GM19193 (cell line): ENCODE measurements around the gene BRPF3.

ENCODE experiments used
- POLR2A ChIP-seq: IDR thresholded peaks from 4 replicates; pipeline ENCODE4 v1.6.1; 2011; ENCODE audit not compliant: insufficient read depth, insufficient read length; ENCODE audit errors: extremely low read depth

Gene BRPF3

DNA sequence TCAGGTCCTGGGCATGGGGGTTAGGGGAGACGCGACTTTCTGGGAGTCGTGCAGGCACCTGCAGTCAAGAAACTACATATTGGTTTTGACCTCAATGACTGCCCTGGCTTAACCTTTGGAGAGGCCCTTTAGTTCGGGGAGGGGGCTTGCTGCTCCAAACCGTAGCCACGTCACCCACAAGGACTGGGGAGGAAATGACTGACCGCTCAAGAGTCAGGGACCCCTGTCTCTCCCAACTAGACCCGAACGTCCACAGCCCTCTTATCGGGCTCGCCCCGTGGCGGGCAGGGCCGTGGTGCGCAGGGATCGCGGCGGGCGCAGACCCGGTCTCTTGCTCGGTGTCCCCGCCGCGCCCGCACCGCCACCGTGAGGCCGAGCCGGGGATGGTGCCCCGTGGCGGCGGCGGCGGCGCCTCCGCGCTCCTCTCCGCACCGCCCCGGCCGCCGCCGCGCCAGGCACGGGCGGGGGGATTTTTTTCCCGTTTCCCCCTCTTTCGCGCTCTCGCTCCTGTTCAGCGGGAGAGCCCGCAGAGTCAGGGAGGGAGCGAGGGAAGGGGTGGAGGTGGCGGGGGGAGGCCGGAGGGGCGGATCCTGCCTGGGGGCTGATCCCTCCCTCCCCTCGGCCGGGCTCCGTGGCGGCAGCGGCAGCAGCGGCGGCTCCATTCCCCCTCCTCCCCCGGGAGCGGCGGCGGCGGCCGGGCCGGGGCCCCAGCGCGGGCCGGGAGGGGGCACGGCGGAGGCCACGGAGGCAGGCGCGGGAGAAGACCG, at the start of gene BRPF3:
Gene BRPF3 (plus strand): TSS at position 632 of the 767 bp plus-strand sequence. CDS start 3,579 bp downstream, outside the sequence.
- peak; percentile 16 for TF ChIP-seq POLR2A

DNA sequence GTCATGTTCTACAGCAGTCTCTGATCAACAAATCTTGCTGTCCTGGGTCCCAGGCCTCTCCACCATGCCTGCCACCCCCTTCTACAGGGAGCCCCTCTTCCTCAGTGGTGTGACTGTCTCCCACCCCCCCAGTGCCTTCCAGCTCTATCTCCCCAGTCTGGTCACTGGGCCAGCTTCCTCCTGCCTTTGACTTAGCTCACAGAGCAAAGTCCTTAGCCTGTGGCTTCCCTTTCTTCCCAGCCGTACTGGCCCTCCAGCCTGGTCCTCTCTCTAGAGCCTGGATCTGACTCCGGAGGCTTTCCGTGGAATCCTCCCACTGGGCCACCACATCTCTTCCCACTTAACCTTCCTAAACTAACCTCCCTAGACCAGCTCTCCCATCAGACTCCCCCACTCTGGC, 49.2 kb upstream of the BRPF3 start:
- no peak for TF ChIP-seq POLR2A

DNA sequence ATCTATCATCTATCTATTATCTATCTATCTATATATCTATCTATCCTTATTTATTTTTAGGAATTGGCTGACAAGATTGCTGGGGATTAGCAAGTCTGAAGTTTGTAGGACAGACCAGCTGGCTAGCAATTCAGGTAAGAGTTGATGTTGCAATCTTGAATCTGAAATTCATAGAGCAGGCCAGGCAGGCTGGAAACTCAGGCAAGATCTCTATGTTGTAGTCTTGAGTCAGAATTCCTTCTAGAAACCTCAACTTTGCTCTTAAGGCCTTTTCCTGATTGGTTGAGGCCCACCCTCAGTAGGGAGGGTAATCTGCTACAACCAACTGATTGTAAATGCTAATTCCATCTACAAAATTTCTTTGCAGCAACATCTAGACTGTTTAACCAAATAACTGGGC, 47.1 kb upstream of the BRPF3 start:
- no peak for TF ChIP-seq POLR2A

DNA sequence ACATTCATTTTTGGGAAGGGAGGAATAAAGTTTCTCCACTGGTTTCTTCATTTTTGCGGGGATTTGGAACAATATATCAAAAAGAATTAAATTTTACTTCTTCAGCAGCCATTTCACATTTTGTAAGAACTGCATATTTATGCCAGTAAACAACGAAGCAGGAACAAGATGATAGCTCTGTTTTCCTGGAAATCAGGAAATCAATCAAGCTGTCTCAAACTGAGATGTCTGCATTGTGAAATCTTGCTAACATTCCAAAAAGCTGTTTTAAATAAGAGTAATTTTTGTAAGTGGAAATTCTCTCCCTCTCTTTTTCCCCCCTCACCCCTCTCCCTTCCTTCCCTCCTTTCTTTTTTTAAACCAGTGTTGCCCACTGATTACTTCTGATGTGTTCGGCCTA, 46.3 kb upstream of the BRPF3 start:
- no peak for TF ChIP-seq POLR2A

DNA sequence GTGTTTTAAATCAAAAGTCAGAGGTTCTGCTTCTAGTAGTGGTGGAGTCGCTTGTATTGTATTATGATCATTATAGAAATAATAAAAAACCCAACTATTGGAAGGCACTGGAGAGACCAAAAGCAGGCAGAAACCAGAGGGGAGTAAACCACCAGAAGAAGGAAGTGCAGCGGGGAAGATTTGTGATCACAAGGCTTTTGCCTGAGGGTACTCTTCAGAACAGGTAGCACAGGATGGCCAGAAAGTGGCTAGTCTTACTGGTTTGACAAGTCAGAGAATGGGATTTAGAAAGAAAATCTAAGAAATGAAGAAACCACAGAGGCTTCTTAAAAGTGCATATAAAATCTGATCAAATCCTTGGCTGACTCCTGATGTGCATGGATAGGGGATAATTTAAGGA, 42.3 kb upstream of the BRPF3 start:
- no peak for TF ChIP-seq POLR2A

DNA sequence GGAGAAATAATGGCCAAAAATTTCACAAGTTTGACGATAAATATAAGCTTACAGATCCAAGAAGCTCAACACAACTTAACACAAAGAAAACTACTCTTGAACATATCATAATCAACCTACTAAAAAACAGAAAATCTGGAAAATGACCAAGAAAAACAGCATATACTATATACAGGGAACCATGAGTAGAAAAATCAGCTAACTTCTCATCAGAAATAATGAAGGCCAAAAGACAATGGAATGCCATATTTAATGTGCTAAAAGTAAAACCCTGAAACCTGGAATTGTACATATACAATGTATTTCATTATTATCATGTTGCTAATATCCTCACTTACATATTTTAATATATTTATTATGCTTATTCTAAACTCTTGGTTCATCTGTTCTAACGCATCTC, 40.9 kb upstream of the BRPF3 start:
- TF ChIP-seq POLR2A: no peak

DNA sequence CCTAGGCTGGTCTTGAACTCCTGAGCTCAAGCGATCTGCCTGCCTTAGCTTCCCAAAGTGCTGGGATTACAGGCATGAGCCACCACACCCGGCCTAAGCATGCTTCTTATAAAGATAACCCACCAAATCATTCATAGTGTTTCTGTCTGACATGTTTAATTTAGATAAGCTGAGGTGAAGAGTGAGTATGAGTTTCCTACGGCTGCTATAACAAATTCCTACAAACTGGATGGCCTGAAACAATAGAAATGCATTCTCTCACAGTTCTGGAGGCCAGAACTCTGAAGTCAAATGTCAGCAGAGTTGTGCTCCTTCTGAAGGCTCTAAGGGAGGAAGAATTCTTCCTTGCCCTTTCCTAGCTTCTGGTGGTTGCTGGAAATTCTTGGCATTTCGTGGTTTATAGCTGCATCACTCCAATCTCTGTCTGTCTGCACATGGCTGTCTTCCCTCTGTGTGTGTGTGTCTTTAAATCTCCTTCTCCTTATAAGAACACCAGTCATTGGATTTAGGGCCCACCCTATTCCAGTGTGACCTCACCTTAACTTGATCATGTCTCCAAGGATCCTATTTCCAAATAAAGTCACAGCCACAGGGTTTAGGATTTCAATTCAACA, 36.3 kb upstream of the BRPF3 start:
- TF ChIP-seq POLR2A: no peak

DNA sequence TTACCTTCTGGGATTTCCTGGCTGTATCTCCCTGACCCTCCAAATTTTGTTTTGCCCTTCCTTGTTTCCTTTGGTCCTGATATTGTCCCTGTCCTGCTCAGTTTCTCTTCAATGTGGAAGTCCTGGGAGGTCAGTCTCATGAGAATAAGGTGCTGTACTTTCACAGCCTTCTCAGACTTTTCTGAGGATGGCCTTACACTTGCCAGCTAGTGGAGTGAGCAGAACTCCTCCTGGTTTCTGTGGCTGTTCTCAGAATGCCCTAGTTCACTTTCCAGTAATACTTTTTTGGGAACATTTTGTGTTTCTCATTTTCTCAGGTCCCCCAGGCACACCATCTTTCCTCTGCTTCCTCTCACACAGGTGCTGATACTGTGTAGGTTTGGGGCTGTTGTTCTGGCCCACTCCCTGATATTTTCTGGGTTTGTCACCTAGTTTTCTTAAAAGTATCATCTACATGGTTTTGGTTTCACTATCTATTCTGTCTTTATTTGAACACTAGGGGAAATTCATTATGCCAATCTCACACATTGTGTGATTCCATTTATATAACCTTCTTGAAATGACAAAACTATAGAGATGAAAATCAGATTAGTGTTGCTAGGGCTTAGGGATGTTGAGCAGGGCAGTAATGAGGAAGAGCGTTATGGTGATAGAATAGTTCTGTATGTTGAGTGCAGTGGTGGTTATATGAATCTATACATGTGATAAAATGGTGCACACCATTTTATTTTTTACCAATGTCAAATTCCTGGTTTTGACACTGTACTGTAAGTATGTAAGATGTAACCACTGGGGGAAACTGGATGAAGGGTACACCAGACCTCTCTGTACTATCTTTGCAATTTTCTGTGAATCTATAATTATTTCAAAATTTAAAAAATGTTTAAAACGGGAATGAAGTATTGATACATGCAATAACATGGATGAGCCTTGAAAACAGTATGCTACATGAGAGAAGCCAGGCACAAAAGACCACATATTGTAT, 27.2 kb upstream of the BRPF3 start:
- no peak for TF ChIP-seq POLR2A

DNA sequence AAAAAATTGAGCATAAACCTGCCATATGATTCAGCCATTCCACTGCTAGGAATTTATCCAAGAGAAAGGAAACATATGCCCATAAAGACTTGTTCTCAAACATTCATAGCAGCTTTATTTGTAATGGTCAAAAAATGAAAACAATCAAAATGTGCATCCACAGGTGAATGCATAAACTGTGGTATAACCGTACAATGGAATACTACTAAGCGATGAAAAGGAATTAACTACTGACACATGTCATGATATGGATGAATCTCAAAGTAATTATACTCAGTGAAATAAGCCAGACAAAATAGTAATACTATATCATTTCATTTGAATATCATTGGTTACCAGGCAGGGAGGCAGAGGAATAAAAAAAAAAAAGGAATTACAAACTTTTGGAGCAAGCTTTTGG, 25.8 kb upstream of the BRPF3 start:
- TF ChIP-seq POLR2A: no peak

DNA sequence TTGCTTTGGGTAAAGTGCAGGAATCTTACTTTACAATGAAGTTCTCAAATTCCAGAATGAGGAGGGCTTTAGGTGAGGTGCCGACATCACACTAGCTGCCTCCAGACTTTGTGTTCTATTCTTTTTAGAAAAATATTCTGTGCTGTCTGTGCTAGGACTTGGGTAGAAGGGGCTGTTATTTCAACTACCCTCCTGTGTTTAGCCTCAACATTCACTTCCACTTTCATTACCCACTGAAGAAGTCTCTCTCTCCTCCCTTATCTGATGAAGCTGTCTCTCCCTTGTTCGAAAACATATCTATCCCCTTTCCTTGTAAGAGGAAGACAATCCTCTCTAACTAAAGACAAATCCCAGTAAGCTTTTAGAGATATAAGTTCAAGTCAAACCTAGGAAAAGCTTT, 25.0 kb upstream of the BRPF3 start:
- TF ChIP-seq POLR2A: no peak

DNA sequence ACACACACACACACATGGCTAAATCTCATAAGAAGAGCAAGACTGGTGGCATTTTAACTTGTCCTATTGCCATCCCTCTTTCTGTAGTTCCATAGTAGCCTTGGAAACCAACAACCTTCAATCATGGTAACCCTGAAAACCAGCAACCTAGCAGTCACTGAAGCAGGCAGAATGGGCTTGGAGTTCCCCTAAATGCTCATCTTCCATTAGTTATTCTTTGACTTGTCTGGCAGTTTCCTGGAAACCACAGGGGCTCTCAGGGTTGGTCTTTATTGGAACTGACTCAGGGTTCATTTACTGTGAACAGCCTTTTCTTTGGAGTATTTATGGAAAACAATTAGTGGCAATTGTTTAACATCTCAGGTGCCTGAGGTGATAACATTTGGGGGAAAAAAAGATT, 19.4 kb upstream of the BRPF3 start:
- no peak for TF ChIP-seq POLR2A

DNA sequence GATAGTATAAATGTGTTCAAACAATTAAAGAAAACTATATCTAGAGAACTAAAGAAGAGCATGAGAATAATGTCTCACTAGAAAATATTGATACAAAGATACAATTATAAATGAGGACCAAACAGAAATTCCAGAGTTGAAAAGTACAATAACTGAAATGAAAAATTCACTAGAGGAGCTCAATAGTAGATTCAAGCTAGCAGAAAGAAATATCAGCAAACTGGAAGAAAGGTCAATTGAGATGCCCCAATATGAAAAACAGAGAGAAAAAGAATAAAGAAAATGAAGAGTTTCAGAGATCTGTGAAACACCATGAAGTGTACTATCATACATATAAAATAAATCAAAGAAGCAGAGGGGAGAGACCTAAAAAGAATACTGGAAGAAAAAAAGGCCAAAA, 18.0 kb upstream of the BRPF3 start:
- TF ChIP-seq POLR2A: no peak

DNA sequence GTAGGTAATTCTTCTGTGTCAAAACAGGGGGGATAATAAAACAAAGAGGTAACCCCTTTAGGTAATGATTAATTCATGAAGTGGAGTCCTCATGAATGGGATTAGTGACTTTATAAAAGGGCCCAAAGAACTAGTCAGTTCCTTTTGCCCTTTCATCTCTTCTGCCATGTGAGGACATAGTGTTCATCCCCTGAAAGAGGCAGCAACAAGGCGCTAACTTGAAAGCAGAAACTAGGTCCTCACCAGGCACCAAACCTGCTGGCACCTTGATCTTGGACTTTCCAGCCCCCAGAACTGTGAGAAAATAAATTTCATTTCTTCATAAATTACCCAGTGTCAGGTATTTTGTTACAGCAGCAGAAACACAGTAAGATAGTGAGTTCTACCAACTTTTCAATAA, 16.4 kb upstream of the BRPF3 start:
- TF ChIP-seq POLR2A: no peak

DNA sequence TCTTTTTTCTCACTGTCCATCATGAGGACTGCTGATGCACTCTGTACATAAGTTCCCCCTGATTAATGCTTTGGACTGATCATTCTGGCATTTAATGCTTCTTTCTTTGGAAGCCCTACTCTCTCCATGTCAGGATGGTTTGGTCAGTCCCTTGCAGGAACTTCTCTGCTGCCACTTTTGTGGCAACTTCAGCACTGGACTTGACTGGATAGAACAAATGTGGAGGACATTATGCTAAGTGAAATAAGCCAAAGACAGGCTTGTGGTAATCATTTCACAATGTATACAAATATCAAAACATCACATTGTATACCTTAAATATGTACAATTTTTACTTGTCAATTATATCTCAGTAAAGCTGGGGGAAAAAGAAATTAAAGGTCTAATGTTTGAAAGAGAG, 12.2 kb upstream of the BRPF3 start:
- TF ChIP-seq POLR2A: no peak

DNA sequence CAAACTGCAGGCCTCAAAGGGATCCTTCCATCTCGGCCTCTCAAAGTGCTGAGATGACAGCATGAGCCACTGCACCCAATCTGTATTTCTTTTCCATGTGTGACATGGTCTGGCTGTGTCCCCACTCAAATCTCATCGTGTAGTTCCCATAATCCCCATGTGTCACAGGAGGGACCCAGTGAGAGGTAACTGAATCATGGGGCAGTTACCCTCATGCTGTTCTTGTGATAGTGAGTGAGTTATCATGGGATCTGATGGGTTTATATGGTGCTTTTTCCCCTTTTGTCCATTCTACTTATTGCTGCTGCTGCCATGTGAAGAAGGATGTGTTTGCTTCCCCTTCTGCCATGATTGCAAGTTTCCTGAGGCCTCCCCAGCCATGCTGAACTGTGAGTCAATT, 10.3 kb upstream of the BRPF3 start:
- TF ChIP-seq POLR2A: no peak
